Esophagus muscularis mucosa (tissue), 4 donors: ENCODE data around the gene TENM4. TPM values are rescaled to one million over a fixed set of nuclear protein-coding genes. Genes with fewer than 3 reads are reported as not detected.

Source experiments
- DNase-seq: peaks from one replicate; pipeline ENCODE4 v3.0.0-alpha.2; 2017; ENCODE audit errors: extremely low spot score
- H3K27ac ChIP-seq, 4 donors: fragments of 200-600 bp; sonication (generic); replicated peaks in 1 of 4; 1 replicate in 3 of 4; 2 replicates in 1 of 4; pipeline ENCODE4 v1.5.1; 2016 to 2019; ENCODE audit warnings: mild to moderate bottlenecking in 1 of 4
- H3K27me3 ChIP-seq, 4 donors: fragments of 200-600 bp; sonication (generic); one replicate each; pipeline versions ENCODE4 v1.5.1 to v1.6.0; 2016 to 2019
- H3K36me3 ChIP-seq, 4 donors: fragments of 200-600 bp; sonication (generic); one replicate each; pipeline ENCODE4 v1.5.1; 2016 to 2019
- H3K4me1 ChIP-seq, 4 donors: fragments of 200-600 bp; sonication (generic); one replicate each; pipeline ENCODE4 v1.5.1; 2016 to 2019
- H3K4me3 ChIP-seq, 4 donors: fragments of 200-600 bp; sonication (generic); 1 replicate in 2 of 4; 2 replicates in 2 of 4; pipeline ENCODE4 v1.5.1; 2016 to 2019; ENCODE audit warnings: mild to moderate bottlenecking in 4 of 4, moderate library complexity in 1 of 4
- H3K9me3 ChIP-seq, 4 donors: fragments of 200-600 bp; sonication (generic); 1 replicate in 3 of 4; 2 replicates in 1 of 4; pipeline ENCODE4 v1.5.1; 2016 to 2019
- CTCF ChIP-seq, 3 experiments: fragments of 200-600 bp in 2 of 3; fragments of 450-650 bp in 1 of 3; sonication (generic) in 2 of 3; IDR thresholded peaks; one replicate each; pipeline ENCODE4 v1.5.1; 2017 to 2019; ENCODE audit warnings: antibody characterized with exemption in 3 of 3, mild to moderate bottlenecking in 2 of 3, moderate library complexity in 1 of 3
- EP300 ChIP-seq: sonication (generic); formaldehyde crosslinking; IDR thresholded peaks from one replicate; pipeline ENCODE4 v1.6.1; 2017; ENCODE audit warnings: antibody characterized with exemption
- POLR2A ChIP-seq: fragments of 450-650 bp; IDR thresholded peaks from one replicate; pipeline ENCODE4 v1.6.1; 2017; ENCODE audit warnings: antibody characterized with exemption, moderate library complexity, mild to moderate bottlenecking, low read depth
- POLR2AphosphoS5 ChIP-seq, 2 donors: sonication (generic); formaldehyde crosslinking; IDR thresholded peaks; one replicate each; pipeline ENCODE4 v1.6.1; 2017; ENCODE audit warnings: antibody characterized with exemption in 2 of 2
- WGBS: methylation state at CpG from one replicate; pipeline ENCODE4 v1.1.5; 2018; 5-methylcytosine and 5-hydroxymethylcytosine counted together
- intact Hi-C: fragments of 100-400 bp; cut with DNase I; formaldehyde crosslinking; loops from one replicate; pipeline ENCODE4 v1.15.1; 2023
- total RNA-seq, 4 donors: library from RNA; depleted of rRNA; stranded (reverse); fragments of >200 nt; gene quantifications; one replicate each; pipeline versions ENCODE4 v1.1.0 to v1.2.1, GENCODE V29; 2016

TENM4 gene
- total RNA-seq, 4 donors from 2014 or later, result 4.1 to 9.6 (median 8.0) TPM

DNA sequence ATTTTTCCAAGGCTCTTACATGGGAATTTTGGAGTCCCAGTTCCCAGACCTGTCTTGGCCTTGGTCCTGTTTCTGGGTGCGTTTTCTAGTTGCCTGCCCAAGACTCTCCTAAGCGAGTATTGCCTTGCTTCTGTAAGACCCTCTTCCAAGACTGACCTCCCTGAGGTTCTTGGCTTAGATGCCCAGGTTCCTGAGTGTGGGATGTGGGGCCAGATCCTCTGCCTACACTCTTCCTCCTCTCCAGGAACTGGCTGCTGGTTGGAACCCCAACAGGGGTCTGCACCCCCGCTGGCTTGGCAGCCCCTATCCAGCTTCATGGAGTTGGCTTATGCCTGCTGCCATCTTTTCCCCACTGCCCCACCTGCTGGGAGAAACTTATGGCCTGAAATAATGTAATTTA lies 429.5 kb downstream of the TENM4 start:
- no peak for DNase-seq
- no peak for TF ChIP-seq CTCF (IDR thresholded peaks at IDR 0.05)
- no peaks in the 10 kb centered on the region for H3K9me3 ChIP-seq
- no peaks in the 10 kb centered on the region for H3K27me3 ChIP-seq
- H3K27ac ChIP-seq, result no peak overlapping the region
- WGBS, result 97% methylated on average over 3 of the region's 3 CpGs
- no peak overlapping the region for H3K4me3 ChIP-seq
- H3K36me3 ChIP-seq, result no peaks in the 10 kb centered on the region
- intact Hi-C loops, result no loop called here
- no peaks in the 10 kb centered on the region for H3K4me1 ChIP-seq

DNA sequence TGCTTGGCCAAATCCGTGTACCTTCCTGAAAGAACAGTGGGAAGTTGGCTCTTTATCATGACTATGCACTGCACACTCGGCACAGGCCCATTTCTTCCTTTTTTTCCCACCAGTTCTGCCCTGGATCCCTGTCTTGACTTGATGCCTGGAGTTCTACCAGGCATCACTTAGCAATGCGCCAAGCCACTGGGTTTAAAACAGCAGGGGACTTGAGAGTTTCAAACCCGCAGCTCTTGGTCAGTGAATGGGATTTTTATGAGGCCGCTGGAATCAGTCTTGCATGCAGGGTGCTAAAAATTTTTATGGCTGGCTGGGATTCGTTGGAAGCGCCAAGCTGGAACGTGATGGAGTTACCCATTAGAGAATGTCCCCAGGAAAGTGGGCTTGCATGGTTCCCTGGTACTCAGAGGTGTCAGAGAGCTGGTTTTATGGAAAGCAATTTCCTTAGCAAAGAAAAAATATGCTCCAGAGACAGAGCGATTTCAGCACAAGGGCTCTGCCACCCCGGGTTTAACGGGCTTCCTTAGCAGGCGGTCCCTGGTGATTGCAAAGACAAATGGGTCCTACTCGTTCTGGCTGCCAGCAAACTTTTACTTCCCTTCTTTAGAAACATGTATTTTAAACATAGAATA lies 432.9 kb downstream of the TENM4 start:
- Histone ChIP-seq H3K4me3 (no peak overlapping the region), H3K27ac (no peak overlapping the region), H3K4me1 (no peaks in the 10 kb centered on the region), H3K9me3 (peaks cover 0 to 12% (median 8%) of the 10 kb centered on the region in 4 donors), H3K27me3 (no peaks in the 10 kb centered on the region), H3K36me3 (no peaks in the 10 kb centered on the region)
- TF ChIP-seq POLR2A (no peak), POLR2AphosphoS5 (IDR thresholded peaks at IDR 0.05) (no peak), CTCF (IDR thresholded peaks at IDR 0.05) (no peak)
- intact Hi-C loops, result no loop called here
- 83% methylated on average over 11 of the region's 13 CpGs for WGBS
- no peak for DNase-seq

- TF ChIP-seq CTCF (IDR thresholded peaks at IDR 0.05), result no peak
- 96% methylated on average over 4 of the region's 4 CpGs for WGBS
- Histone ChIP-seq H3K27me3 (no peaks in the 10 kb centered on the region), H3K36me3 (no peaks in the 10 kb centered on the region), H3K9me3 (peaks cover 0 to 16% (median 11%) of the 10 kb centered on the region in 4 donors), H3K4me3 (no peak overlapping the region), H3K4me1 (no peaks in the 10 kb centered on the region), H3K27ac (no peak overlapping the region)
- no peak for DNase-seq
- intact Hi-C loops, result no loop called here
These were observed 434.0 kb downstream of the TENM4 start for GRCh38 chr11:79006854-79007253.

GRCh38 chr11:78996007-78996406 lies 444.8 kb downstream of the TENM4 start:
- intact Hi-C loops, result no loop called here
- 100% methylated on average over 3 of the region's 3 CpGs for WGBS
- Histone ChIP-seq H3K9me3 (peaks cover 0 to 11% (median 7%) of the 10 kb centered on the region in 4 donors), H3K27ac (no peak overlapping the region), H3K27me3 (no peaks in the 10 kb centered on the region), H3K4me3 (no peak overlapping the region), H3K4me1 (no peaks in the 10 kb centered on the region), H3K36me3 (no peaks in the 10 kb centered on the region)
- DNase-seq, result no peak
- TF ChIP-seq POLR2A, result no peak
- no peak for TF ChIP-seq EP300
- no peak for TF ChIP-seq CTCF (IDR thresholded peaks at IDR 0.05)
- TF ChIP-seq POLR2AphosphoS5 (IDR thresholded peaks at IDR 0.05), result no peak

DNA sequence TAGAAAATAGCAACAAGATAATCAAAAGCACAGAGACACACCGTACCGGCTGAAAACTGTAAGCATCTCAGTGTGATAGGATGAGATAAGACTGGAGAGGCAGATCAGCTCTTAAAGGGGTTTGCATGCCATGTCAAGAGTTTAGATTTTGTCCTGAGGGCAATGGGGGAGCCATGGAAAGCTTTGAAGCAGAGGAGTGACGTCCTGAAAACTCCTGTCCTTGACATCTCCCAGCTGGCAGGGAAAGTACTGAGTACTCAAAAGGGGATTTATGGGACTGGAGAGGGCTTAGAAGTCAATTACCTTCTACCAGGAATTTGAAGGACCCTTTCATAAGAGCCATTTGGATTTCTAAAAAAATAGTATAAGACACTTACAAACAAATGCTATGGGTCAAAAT lies 445.7 kb downstream of the TENM4 start:
- Histone ChIP-seq H3K36me3 (no peaks in the 10 kb centered on the region), H3K4me3 (no peak overlapping the region), H3K27me3 (no peaks in the 10 kb centered on the region), H3K9me3 (peaks cover 0 to 6% (median 3%) of the 10 kb centered on the region in 4 donors), H3K4me1 (no peaks in the 10 kb centered on the region), H3K27ac (no peak overlapping the region)
- 95% methylated on average over 3 of the region's 3 CpGs for WGBS
- DNase-seq, result no peak
- intact Hi-C loops, result no loop called here
- TF ChIP-seq CTCF (IDR thresholded peaks at IDR 0.05) (no peak), POLR2AphosphoS5 (IDR thresholded peaks at IDR 0.05) (no peak), POLR2A (no peak), EP300 (no peak)
